ENCODE measurements around the gene ISG20L2.
A peak's percentile ranks its signal among the peaks of the same experiment; 100 is the strongest.
"Not testable (repeated sequence)": the region's sequence is repeated elsewhere in the genome, so short reads cannot be mapped to it uniquely, and the experiment has no call there.

The ISG20L2 gene

GRCh38 chr1:156760796-156761104 is 32.2 kb upstream of the ISG20L2 start:
- H3K4me3 ChIP-seq (ENCODE audit: low read depth, low read length): no peak overlapping the region
- DNase-seq (ENCODE audit: low read depth): no peak
- no peak for TF ChIP-seq CTCF (IDR thresholded peaks at IDR 0.05; ENCODE audit: control insufficient read depth, extremely low read depth, insufficient read depth)

- no peak for DNase-seq (ENCODE audit: low read depth)
- no peak for TF ChIP-seq CTCF (IDR thresholded peaks at IDR 0.05; ENCODE audit: control insufficient read depth, extremely low read depth, insufficient read depth)
- no peak overlapping the region for H3K4me3 ChIP-seq (ENCODE audit: low read depth, low read length)
These were observed 31.7 kb upstream of the ISG20L2 start for GRCh38 chr1:156760092-156760795.

- DNase-seq (ENCODE audit: low read depth); H3K4me3 ChIP-seq (ENCODE audit: low read depth, low read length): not testable (repeated sequence)
These were observed 29.1 kb upstream of the ISG20L2 start for GRCh38 chr1:156757572-156758253.

- DNase-seq (ENCODE audit: low read depth): no peak
- no peak overlapping the region for H3K4me3 ChIP-seq (ENCODE audit: low read depth, low read length)
- TF ChIP-seq CTCF (IDR thresholded peaks at IDR 0.05; ENCODE audit: control insufficient read depth, extremely low read depth, insufficient read depth): no peak
These were observed 27.8 kb upstream of the ISG20L2 start for GRCh38 chr1:156756355-156756754.

- TF ChIP-seq CTCF (IDR thresholded peaks at IDR 0.05; ENCODE audit: control insufficient read depth, extremely low read depth, insufficient read depth): no peak
- DNase-seq (ENCODE audit: low read depth): no peak
- H3K4me3 ChIP-seq (ENCODE audit: low read depth, low read length): no peak overlapping the region
These were observed 27.0 kb upstream of the ISG20L2 start for GRCh38 chr1:156755527-156755950.

- H3K4me3 ChIP-seq (ENCODE audit: low read depth, low read length): no peak overlapping the region
- no peak for DNase-seq (ENCODE audit: low read depth)
- no peak for TF ChIP-seq CTCF (IDR thresholded peaks at IDR 0.05; ENCODE audit: control insufficient read depth, extremely low read depth, insufficient read depth)
These were observed 25.7 kb upstream of the ISG20L2 start for GRCh38 chr1:156754219-156754618.

- H3K4me3 ChIP-seq (ENCODE audit: low read depth, low read length): peak overlapping the region; percentile 63
- TF ChIP-seq CTCF (IDR thresholded peaks at IDR 0.05; ENCODE audit: control insufficient read depth, extremely low read depth, insufficient read depth): no peak
- DNase-seq (ENCODE audit: low read depth): no peak
These were observed 24.4 kb upstream of the ISG20L2 start for GRCh38 chr1:156752843-156753482.

Measured in LNCaP clone FGC (cell line).